A549 (cell line): ENCODE data around the gene CASP6.

ENCODE experiments used
- BHLHE40 ChIP-seq: IDR thresholded peaks from 2 replicates; pipeline ENCODE4 v1.6.1; 2012; ENCODE audit warnings: low read depth, low read length, inconsistent platforms
- CBX2 ChIP-seq: fragments of 200-600 bp; sonication (generic); IDR thresholded peaks from 2 replicates; pipeline ENCODE4 v1.6.1; 2016; ENCODE audit warnings: low read depth, mild to moderate bottlenecking, borderline replicate concordance
- CTCF ChIP-seq: fragments of >200 bp; sonication (Bioruptor Twin); formaldehyde crosslinking; IDR thresholded peaks from 3 replicates; pipeline ENCODE4 v1.5.1; 2016
- EP300 ChIP-seq, 2 experiments: fragments of >200 bp; sonication (Bioruptor Twin); formaldehyde crosslinking; IDR thresholded peaks; 2 replicates in 1 of 2; 3 replicates in 1 of 2; pipeline ENCODE4 v1.6.1; 2016 to 2017
- HMGXB4 ChIP-seq: fragments of 250-450 bp; sonication (Bioruptor Pico); IDR thresholded peaks from 2 replicates; pipeline ENCODE4 v1.5.0; 2021; ENCODE audit warnings: mild to moderate bottlenecking, moderate library complexity, borderline replicate concordance
- JUN ChIP-seq, 2 experiments: fragments of >200 bp; sonication (Bioruptor Twin); formaldehyde crosslinking; IDR thresholded peaks; 2 replicates in 1 of 2; 3 replicates in 1 of 2; pipeline ENCODE4 v1.6.1; 2016 to 2017
- JUNB ChIP-seq: fragments of >200 bp; sonication (Bioruptor Twin); formaldehyde crosslinking; IDR thresholded peaks from 2 replicates; pipeline ENCODE4 v1.6.1; 2016
- NR3C1 ChIP-seq: fragments of >200 bp; sonication (Bioruptor Twin); formaldehyde crosslinking; IDR thresholded peaks from 3 replicates; pipeline ENCODE4 v1.6.1; 2017
- POLR2A ChIP-seq: IDR thresholded peaks from 2 replicates; pipeline ENCODE4 v1.6.1; 2012; ENCODE audit warnings: mild to moderate bottlenecking, low read length
- RFX5 ChIP-seq: fragments of 450-650 bp; IDR thresholded peaks from 2 replicates; pipeline ENCODE4 v1.7.1; 2014; ENCODE audit warnings: antibody characterized with exemption, mild to moderate bottlenecking, moderate library complexity
- USF2 ChIP-seq: fragments of 450-650 bp; IDR thresholded peaks from 2 replicates; pipeline ENCODE4 v1.6.1; 2014; ENCODE audit warnings: antibody characterized with exemption

DNA sequence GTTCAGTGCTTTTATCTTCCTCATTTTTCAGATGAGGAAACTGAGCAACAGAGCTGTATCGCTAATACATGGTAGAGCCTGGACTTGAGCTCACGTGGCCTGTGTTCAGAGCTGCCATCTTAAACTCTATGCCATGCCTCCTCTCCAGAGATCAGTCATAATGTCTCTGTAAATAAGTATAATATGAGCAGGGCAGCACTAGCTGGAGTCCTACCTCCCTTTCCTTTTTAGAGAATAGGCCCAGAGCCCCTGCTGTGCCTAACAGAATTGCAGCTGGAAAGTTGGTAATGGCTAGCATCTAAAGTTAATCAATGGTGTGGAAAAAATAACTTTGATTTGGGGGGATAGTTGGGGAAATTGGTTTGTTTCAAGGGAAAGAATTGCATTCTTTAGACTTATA is 20.4 kb downstream of the CASP6 start:
- no peak for TF ChIP-seq POLR2A
- no peak for TF ChIP-seq CTCF
- TF ChIP-seq JUN (IDR thresholded peaks at IDR 0.05) = no peak
- TF ChIP-seq USF2 = no peak
- TF ChIP-seq CBX2 = no peak
- TF ChIP-seq BHLHE40 = no peak
- TF ChIP-seq HMGXB4 (CRISPR knock-in tag) = no peak
- TF ChIP-seq RFX5 = no peak
- TF ChIP-seq NR3C1 = no peak
- no peak for TF ChIP-seq JUNB
- no peak for TF ChIP-seq EP300 (IDR thresholded peaks at IDR 0.05)
